ENCODE results near the gene RGS16.

Gene RGS16

DNA sequence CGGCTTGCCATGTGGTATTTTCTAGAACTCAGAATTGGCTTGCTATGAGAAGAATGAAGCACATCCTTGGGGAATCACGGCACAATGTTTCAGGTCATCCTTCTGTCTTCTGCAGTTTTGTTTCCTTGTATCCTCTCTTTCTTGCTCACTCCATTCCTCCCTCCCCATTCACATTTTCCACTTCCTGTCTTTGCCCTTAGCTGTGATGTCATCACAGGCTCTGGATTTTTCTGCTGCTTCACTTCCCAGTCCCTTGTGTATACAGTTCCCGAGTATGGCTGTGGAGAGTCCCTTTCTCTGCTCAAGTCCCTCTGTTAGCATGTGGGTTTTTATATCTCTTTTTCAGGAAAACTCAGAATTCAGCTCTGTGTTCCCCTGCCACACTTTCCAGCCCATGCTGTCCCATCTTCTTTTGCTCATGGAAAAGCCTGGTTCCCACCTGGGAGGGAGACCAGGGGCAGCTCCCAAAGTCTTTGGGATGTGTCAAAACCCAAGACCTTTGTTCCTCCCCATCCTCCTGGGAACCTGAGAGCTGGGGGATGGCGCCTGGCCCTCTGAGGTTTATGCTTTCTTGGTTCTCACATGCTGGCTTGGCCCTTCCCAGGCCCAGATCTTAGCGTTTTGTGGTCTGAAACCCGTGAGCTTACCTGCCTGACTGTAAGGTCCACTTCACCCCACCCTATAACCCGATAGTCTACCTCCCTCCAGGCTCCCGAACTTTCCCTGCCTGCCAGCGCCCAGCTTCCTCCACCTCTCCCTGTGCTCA, 4.8 kb upstream of the RGS16 start:
- DNase-seq (ENCODE audit: low spot score) = no peak

DNA sequence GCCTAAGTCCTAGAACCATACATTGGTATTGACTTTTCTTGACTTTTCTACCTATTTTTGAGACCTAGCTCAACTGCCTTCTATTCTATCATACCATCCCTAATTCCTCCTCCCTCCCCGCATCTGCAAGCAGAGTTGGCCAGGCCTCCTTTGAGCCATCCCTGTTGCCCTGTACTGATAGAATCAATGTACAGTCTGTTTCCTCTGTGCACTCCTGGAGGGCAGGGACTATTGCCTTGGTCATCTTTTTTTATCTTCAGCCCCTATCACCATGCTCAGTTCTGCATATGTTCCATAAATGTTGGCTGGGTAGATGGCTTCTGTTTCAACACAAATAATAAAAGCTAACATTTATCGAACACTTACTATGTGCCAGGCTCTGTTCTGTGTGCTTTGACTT, 4.0 kb upstream of the RGS16 start:
- DNase-seq (ENCODE audit: low spot score) = no peak

DNA sequence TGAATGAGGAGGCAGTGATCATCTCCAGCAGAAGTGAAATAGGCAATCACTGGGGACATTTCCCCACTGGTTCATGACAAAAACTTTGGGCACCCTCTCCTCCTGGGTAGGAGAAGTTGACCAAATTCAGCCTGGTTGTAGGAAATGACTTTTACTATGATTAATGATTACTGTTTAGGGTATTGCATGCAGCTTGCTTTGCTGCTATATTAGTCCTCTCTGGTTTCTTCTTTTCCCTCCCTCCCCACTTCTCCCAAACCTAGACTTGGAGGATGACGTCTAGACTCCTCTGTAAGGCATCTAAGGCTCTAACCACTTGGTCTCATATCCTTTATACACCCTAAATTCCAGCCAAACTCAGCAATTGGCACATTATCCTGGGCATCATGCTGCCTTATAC, 3.4 kb upstream of the RGS16 start:
- DNase-seq (ENCODE audit: low spot score) = no peak

DNA sequence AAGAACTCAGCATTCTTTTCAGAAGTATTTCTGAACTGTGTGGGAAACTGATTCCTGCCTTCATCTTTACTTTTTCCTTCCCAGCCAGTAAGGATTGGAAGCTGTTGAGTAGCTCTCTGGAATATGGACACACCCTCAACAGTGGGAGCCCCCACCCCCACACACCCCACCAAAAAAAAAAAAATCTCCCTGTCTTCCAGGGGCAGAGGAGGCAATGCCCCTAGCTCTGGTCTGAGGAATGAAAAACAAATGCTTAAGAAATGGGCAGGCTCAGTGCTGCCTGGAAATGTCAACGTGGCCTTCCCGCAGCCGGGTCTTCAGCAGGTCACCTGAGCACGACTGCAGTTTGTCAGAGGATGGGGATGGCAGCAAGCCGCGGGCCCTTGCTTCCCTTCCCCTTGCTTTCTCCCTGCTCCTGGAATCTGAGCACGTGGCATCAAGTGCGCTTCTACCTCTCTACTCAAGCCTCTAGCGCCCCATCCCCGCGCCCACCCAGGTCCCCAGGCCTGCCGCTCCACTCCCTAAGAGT, 479 bp downstream of the RGS16 start:
- DNase-seq (ENCODE audit: low spot score) = no peak

DNA sequence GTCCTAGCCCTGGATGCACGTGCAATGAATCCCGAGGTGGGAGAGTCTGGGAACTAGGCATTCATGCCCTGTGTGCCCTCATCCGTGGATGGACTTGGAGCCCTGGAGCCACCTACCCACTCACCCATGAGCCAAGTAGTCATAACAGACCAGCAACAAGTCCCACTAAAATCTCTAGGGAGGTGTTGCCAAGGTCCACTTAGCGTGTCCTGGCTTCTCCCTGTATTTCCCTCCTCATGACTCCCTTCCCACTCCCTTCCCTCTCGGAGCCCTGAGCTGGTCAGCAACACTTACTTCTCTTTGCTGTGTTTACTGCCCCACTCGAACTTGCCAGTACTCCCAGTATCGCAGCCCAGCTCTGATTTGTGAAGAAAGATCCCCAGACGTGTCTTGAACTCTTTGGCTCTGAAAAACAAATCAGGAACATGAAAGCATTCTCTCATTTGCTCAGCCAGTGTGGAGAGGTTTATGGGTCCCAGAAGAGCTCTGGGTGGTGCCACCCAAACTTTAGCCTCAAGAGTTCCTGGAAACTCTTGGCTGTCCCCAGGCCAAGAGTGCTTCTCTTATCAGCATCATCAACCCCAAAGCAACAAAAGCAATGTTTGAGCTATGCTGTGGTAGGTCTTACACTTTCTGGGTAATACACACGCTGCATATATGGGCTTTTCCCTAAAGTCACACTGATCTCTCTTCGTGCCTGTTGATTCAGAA, 1.1 kb downstream of the RGS16 start:
- DNase-seq (ENCODE audit: low spot score) = no peak

DNA sequence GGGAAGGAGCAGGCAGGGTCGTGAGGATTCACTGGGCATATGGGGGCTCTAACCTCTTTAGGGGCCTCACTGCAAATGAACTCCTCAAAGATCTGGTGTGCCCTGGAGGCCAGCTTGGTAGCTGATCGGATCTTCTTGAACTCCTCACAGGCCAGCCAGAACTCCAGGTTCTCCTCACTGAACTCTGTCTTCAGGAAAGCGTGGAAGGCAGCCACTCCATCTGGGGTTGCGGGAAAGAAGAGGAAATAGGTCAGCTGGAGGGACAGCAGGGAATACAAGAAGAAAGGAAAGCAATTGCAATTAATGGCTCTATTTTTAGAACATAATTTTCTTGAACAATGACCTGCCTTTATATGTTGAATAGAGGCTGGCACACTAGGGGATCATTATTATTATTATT, 2.3 kb downstream of the RGS16 start:
- no peak for DNase-seq (ENCODE audit: low spot score)

DNA sequence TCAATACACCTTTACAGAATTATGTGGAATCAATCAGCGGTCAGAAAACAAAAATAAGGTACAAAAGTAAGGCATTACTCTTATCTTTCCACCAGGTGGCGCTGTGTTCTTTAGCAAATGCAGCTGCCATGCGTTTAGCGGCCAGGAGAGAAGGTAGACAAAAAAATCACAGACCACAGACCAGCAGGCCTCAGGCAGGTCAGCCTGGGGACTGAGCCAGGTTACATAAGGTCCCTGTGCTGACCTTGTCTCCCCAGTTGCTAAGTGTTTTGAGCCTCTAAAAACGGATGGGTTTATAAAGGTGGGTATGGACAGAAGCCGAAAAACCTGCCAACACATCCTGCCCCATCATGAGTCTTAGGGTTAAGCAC, 2.8 kb downstream of the RGS16 start:
- peak; percentile 76 for DNase-seq (ENCODE audit: low spot score)

DNA sequence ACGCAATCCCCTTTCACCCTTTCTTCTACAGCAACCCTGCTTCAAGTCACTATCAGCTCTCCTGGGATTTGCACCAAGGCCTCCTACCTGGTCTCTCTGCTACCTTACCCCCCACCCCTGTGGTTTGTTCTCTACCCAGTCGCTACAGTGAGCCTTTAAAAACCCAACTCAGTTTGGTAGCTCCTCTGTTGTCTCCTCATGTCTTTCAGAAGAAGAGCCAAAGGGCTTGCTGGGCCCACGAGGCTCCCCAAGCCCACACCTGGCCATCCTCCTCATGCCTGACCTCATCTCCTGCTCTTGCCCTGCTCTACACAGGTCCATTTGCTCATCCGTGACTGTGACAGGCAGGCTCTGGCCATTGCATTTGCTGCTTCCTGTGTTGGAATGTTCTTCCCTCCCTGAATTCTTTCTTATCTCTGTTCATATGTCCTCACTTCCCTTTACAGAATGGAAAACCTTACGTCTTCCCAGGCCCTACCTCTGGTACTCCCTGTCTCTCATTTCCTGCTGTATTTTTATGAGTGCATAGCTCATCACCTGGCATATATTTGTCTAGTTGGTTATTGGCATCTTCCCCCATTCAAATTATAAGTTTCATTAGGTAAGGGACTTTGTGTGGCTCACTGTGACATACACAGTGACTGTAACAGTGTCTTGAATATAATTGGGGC, 3.3 kb downstream of the RGS16 start:
- DNase-seq (ENCODE audit: low spot score) = no peak

DNA sequence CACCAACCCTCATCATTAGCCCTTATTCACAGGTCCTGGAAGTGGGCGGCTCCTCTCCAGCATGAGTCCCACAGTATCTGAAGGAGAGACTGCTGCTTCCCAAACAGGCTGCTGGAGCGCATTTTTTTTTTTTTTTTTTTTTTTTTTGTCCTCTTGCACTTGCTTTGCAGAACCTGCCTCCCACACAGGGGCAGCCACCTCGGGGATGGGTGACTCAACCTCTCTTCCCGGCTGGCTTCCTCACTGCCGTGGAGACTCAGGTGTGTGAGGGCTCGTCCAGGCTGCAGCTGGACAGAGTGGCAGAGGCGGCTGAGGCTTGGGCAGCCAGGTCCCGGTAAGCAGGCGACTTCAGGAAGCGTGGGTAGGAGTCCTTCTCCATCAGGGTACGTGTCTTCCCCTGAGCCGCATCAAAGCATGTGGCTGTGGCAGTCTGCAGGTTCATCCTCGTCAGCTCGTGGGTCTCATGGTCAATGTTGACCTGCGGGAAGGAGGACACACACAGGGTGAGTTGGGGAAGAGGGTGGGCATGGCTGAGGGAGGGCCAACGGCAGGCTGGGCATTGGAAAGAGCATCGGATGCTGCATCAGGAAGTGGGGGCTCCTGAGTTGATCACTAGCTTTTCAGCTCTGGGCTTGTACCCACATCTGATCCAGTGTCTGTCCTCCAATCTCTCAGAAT, 4.0 kb downstream of the RGS16 start:
- no peak for DNase-seq (ENCODE audit: low spot score)

DNA sequence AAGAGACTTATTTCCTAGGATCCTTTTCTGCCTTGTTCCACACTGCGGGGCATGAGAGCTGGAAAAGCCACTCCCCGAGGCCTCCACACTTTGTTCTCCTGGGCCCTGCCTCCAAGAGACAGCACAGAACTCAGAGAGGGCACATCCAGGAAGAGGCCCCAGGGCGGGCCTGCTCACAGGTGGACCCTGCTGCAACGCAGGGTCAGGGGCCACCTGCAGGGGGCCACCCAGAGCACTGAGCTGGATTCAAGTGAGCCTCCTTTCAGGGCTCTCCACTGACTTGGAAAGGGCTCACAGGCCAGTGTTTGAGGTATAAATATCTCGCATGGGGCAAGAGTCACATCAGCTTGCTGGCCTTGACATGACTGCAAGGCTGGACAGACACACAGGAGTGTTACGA, 4.8 kb downstream of the RGS16 start:
- no peak for DNase-seq (ENCODE audit: low spot score)

DNA sequence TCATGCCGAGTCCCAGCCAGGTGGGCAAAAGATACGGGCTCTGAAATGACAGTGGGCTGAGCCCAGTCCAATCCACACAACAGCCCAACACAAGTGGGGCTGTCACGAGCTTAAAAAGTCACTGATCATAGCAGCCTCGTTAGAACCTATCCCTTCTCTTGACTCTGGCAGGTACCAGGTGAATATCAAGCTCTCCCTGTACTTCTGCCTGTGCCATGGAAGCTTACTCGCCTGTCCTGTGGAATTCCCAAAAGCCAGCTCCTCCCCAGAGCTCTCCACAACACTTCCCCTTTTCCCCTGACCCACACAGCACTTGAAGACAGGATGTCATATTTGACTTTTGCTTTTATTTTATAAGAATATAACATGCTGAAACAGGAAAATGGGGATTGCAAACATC, 5.9 kb downstream of the RGS16 start:
- no peak for DNase-seq (ENCODE audit: low spot score)

DNA sequence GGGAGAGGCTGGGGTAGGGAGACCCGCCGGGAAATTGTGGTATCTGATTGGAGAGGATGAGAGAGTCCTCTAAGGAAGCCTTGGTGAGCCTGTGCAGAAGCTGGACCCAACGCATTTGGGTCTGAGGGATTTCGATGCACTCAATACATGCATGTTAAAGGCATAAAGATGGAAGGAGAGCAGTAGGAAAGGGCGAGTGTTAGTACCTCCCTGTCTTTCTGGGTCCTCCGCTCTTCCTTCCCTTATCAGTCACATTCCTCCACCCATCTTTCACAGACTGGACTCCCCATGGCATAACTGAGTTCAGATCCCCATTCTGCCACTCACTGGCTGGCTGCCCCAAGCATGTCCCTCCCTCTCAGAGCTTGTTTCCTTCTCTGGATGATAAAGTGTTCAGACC, 7.3 kb downstream of the RGS16 start:
- DNase-seq (ENCODE audit: low spot score) = no peak

DNA sequence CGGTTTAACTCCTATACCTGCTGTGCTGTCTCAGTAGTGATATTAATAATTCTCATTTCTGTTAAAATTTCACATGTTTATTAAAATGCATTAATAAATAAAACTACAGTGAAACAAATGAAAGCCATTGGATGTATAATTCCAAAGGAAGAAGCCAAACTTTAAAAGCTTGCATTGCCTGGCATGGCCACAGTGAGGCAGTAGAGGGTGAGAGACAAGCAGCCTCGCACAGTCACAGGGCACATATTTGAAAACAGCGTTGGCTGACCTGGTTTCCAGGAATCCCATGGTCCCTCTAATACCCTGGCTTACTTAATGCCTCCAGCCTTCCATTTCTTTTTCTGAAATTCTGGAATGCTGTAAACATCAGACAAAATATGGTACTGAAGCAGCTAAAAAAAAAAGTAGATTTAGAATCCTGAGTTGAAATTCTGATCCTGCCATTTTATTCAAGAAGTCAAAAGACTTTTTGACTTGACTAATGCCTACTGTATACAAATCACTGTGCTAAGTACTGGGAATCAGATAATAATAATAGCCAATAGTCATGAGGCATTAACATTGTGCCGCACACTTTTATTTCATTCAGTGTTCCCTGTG, 8.4 kb downstream of the RGS16 start:
- no peak for DNase-seq (ENCODE audit: low spot score)

DNA sequence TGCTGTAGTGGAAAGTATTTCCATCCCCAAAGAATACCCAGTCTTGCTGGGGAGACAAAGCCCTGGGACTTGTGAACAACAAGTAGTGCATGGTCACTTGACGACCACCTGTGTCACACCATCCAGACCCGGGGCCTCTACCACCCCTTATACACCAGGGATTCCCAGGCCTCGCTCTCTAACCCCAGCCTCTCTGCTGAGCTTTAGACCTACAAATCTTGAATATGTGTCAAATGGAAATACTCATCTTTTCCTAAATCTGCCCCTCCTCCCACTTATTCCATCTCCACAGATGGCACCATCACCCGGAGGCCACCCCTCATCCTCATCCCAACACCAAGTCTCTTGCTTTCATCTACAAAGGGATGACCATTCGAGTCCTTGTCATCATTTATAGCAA, 14.3 kb downstream of the RGS16 start:
- DNase-seq (ENCODE audit: low spot score) = no peak

DNA sequence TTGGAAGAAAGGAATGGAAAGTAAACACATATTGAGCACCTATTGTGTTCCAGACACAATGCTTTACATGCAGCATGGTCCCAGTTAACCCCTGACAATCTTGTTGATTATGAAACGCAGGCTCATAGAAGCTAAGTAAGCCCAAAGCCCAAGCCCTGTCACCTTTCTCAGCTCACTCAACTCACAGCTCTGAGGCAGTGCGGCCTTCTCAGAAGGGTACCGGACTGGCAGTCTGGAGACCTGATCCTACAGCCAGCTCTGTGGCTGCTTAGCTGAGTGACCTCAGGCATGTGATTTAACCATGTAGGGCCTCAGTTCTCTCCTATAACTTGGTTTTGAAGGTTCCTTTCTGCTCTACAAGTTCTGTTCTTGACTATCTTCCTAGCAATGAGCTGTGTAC, 14.7 kb downstream of the RGS16 start:
- DNase-seq (ENCODE audit: low spot score) = no peak

DNA sequence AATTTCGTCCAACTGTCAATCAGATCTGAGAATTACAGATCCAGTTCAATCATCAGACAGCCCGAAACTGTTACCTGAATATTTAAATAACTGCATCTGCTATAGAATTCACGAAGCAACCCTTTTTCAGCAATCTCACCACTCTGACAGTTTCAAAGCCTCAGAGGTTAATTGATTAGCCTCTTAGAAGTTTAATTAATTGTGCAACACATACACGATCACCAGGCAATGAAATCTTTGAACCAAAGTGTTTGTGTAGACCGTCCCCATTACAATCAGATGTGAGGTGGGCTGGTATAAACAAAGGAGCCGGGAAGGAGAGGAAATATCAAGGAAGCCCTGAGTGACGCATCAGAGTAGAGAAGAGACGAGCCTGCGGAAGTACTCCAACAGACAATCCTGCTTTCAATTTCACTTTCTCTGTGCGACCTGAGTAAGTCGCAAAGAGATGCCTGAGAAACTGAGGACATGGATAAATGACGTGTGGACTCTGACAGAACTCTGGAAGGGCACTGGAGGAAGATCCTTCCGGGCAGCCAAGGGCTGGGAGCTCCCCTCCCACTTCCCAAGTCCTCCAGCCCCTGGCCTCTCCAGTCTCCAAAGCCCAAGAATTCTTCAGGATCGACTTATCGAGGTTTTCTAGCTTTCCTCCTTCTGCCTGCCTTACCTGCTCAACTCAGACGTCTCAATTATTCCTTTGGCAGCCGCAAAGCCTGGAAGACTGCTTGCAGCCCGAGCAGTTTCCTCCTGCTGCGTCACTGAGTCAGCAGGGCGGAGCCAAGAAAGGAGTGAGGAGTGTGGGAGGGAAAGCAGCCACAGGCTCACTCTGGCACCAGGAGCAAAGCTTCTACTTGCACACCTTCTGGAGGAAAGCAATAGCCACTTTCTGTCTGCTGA, 15.4 kb downstream of the RGS16 start, which contains the start of gene RNASEL:
Gene RNASEL (minus strand): TSS at position 757 of the 897 bp plus-strand sequence. CDS start 2,450 bp downstream, outside the sequence.
- peak; percentile 78 for DNase-seq (ENCODE audit: low spot score)

DNA sequence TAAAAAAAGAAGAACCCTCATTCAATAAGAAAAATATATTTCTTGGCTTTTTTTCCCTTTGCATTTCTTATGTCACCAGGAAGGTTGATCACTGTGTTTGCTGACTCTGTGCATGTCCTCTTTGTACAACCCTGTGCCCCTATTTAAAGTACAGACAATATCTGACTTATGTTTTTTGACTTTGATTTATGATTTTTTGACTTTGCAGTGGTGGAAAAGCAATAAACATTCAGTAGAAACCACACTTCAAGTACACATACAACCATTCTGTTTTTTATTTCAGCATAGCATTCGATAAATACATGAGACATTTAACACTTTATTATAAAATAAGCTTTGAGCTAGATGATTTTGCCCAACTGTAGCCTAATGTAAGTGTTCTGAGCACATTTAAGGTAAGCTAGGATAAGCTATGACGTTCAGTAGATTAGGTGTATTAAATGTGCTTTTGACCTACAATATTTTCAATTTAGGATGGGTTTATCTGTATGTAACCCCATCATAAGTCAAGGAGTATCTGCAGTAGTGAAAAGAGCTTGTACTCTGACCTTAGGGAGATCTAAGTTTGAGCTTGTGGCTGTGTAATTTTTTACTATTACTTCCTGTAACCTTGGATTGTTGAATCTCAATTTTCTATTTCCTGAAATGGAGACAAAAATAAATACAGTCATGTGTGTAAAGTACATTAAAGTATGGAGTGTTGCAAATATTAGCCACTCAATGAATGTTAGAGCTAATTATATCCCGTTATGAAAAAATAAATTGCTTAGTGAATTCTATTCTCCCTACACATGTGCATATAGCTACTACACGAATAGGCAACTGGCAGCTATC, 16.3 kb downstream of the RGS16 start:
- no peak for DNase-seq (ENCODE audit: low spot score)

DNA sequence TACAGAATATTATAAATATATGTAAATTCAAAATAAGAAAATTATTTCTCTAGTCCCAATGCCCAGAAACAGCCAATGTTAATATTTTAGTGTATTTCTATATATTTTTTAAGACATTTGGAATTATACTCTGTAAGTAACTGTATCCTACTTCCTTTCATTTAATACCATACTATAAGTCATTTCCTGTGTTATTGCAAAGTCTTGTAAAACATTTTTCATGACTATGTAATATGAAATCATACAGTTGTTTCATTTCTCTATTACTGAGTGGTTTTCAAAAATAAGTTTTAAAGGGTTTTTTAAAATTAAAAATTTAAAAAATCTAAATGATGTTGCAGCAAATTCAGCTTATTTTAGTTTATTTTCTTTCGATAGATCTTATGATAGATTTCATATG, 17.1 kb downstream of the RGS16 start:
- DNase-seq (ENCODE audit: low spot score) = no peak

DNA sequence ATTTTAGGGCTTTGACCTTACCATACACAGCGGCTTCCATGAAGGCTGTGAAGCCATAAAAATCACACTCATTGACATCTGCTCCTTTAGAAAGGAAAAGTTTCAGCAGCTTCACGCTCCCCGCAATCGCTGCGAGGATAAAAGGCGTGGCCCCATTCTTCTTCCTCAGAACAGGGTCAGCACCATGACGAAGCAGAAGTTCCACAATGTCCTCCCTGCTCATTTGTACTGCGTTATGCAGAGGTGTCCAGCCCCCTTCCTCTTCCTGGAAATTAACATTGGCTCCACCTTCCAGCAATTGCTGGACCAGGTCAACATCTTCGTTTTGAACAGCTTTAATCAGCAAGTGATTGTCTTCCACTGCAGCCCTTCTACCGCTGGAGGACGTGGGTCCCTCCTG, 17.8 kb downstream of the RGS16 start:
- no peak for DNase-seq (ENCODE audit: low spot score)

DNA sequence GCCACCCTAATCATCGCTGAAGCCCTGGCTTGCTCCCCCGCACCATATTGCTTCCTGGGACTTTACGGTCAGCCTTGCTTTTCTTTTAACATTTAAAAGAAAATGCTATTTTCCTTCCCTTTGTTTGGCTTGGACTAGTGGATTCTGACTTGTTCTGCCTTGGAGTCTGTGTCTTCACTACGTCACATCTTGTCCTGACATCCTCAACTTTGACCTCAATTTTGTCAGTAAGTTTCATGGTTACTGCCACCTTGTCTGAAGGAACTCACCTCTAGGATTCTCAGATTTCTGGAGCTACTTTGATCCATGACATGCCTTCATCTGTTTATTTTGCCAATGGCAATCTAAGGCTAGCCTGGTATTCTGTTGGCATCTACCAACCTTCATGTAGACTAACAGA, 19.4 kb downstream of the RGS16 start:
- no peak for DNase-seq (ENCODE audit: low spot score)

All from putamen (tissue), 1 donor.